HG03095 (cell line): Measurements from ENCODE around the gene PACSIN3.
"Not testable (repeated sequence)": the region's sequence is repeated elsewhere in the genome, so short reads cannot be mapped to it uniquely, and the experiment has no call there.

Experiments
- ATAC-seq: cut with Tn5 transposase; IDR thresholded peaks from one replicate; pipeline ENCODE4 v1.9.1; 2021; ENCODE audit warnings: moderate library complexity; ENCODE audit not compliant: unreplicated experiment

PACSIN3 gene

GRCh38 chr11:47198161-47198560 lies 11.9 kb upstream of the PACSIN3 start:
- ATAC-seq = not testable (repeated sequence)

- no peak for ATAC-seq
These were observed 5.9 kb upstream of the PACSIN3 start for GRCh38 chr11:47192111-47192510.

- ATAC-seq = not testable (repeated sequence)
These were observed 4.9 kb upstream of the PACSIN3 start for GRCh38 chr11:47191137-47191536.

GRCh38 chr11:47189100-47189834 lies 3.0 kb upstream of the PACSIN3 start:
- ATAC-seq = no peak

GRCh38 chr11:47188259-47188658 lies 2.0 kb upstream of the PACSIN3 start:
- no peak for ATAC-seq

- ATAC-seq = no peak
These were observed 1.5 kb upstream of the PACSIN3 start for GRCh38 chr11:47187723-47188122.

GRCh38 chr11:47186700-47187695 lies 764 bp upstream of the PACSIN3 start:
- no peak for ATAC-seq

GRCh38 chr11:47185305-47186075 lies 744 bp downstream of the PACSIN3 start:
- no peak for ATAC-seq

GRCh38 chr11:47184711-47185304 lies 1.4 kb downstream of the PACSIN3 start:
- no peak for ATAC-seq

- ATAC-seq = no peak
These were observed 2.3 kb downstream of the PACSIN3 start for GRCh38 chr11:47183969-47184368.

GRCh38 chr11:47183031-47183856 lies 3.0 kb downstream of the PACSIN3 start:
- no peak for ATAC-seq

- ATAC-seq = no peak
These were observed 3.9 kb downstream of the PACSIN3 start for GRCh38 chr11:47182380-47182779.

GRCh38 chr11:47181271-47181670 lies 5.0 kb downstream of the PACSIN3 start:
- no peak for ATAC-seq

GRCh38 chr11:47180006-47180787 lies 6.0 kb downstream of the PACSIN3 start:
- ATAC-seq = no peak

- no peak for ATAC-seq
These were observed 6.6 kb downstream of the PACSIN3 start for GRCh38 chr11:47179655-47179991.

GRCh38 chr11:47178737-47179654 lies 7.2 kb downstream of the PACSIN3 start:
- ATAC-seq = no peak

GRCh38 chr11:47178316-47178715 lies 7.9 kb downstream of the PACSIN3 start:
- no peak for ATAC-seq

- no peak for ATAC-seq
These were observed 8.4 kb downstream of the PACSIN3 start for GRCh38 chr11:47177846-47178245.
